Measurements from ENCODE around the gene PKN1.

- TF ChIP-seq ZC3H11A (IDR thresholded peaks at IDR 0.05; ENCODE audit: low read depth, low read length) = no peak
- TF ChIP-seq TAF1 (IDR thresholded peaks at IDR 0.05; ENCODE audit: control insufficient read depth, extremely low read depth, insufficient read depth, low read length, severe bottlenecking) = no peak
- no peak for TF ChIP-seq CEBPB (tag; IDR thresholded peaks at IDR 0.05)
- TF ChIP-seq ZNF707 (CRISPR knock-in tag; conservative IDR thresholded peaks at IDR 0.05) = no peak
Measured at GRCh38 chr19:14408491-14409145, 24.5 kb upstream of the PKN1 start.
